HEK293T (cell line): ENCODE data around the gene CST1.

Experiments
- BHLHE40 ChIP-seq: fragments of 450-650 bp; IDR thresholded peaks from 2 replicates; pipeline ENCODE4 v1.6.1; 2016; ENCODE audit warnings: mild to moderate bottlenecking, moderate library complexity, borderline replicate concordance
- LEF1 ChIP-seq: fragments of 450-650 bp; IDR thresholded peaks from 2 replicates; pipeline ENCODE4 v1.6.1; 2017; ENCODE audit warnings: mild to moderate bottlenecking, borderline replicate concordance
- NFRKB ChIP-seq: fragments of 450-650 bp; IDR thresholded peaks from 2 replicates; pipeline ENCODE4 v1.6.1; 2016; ENCODE audit warnings: mild to moderate bottlenecking, moderate library complexity

DNA sequence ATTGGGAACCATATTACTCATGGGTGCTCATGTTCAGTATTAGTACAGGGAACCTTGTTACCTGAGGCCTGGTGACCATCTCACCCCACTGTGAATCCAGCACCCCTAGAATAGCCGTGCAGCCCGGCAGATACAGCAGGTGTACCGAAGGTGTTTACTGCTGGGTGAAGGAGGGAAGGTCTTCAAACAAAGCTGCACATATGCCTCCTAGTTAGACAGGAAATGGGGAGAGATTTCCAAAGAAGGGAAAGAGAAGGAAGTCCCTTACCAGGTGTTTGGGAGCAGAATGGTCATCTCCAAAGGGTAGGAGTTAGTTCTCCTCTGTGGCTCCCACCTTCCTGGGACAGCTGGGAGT lies 2.4 kb upstream of the CST1 start:
- TF ChIP-seq LEF1 (no peak), NFRKB (no peak), BHLHE40 (no peak)
